NCI-H748 (cell line): Measurements from ENCODE around the gene TMC1.

Experiments used
- DNase-seq: peaks from one replicate; lab custom pipeline; 2025; ENCODE audit not compliant: unreplicated experiment; lab: John Stamatoyannopoulos, UW

The TMC1 gene

DNA sequence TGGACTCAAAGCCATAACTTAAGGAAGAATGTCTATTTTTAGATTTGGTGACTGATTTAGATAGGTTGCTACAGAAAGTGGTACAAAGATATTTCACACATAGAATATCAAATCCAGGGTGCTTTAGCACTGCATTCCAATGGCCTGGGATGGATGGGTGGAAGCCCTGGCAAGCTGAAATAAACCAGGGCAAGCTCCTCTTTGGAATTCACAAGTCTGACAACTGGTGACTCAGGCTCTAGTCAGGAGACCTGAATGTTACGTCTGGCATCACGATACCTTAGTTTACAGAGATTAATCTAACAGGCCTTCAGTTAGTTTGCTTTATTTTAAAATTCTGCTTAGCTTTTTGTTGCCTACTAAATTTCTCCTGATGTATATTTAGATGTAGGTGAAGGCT lies 144.0 kb downstream of the TMC1 start:
- DNase-seq, result no peak

DNA sequence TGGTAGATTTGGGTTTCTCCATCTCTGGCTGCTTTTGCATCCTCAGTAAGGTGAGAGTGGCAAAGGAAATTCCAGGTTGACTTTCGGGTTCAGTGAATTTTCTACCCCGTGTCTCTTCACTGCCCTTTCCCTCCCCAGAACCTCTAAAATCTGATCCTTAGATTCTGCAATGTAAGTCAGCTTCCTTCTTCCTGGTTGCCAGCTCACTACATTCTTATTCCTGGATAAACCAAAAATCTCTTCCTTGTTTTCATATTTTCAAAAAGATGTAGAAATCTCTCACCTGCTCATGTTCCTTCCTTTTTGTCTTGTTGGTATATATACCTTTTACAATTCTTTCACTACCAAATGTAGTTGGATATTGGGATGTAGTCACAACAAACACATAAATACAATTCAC lies 145.8 kb downstream of the TMC1 start:
- DNase-seq, result no peak

DNA sequence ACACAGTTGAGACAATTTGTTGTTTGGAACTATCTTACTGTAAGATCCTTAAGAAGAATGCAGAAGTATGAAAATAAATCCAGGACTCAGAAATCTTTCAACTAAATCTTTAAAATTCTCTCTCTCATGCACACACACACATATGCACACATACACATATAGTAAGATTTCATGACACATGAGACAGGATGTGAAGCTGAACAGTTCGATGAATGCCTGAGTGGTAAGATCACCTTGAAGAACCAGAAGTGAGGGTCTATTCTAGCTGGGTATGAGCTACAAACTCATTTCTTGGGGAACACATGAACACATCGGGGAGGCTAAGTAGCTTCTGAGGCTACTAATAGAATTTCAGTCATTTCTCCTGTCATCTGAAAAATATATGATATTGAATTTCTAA lies 153.6 kb downstream of the TMC1 start:
- no peak for DNase-seq

DNA sequence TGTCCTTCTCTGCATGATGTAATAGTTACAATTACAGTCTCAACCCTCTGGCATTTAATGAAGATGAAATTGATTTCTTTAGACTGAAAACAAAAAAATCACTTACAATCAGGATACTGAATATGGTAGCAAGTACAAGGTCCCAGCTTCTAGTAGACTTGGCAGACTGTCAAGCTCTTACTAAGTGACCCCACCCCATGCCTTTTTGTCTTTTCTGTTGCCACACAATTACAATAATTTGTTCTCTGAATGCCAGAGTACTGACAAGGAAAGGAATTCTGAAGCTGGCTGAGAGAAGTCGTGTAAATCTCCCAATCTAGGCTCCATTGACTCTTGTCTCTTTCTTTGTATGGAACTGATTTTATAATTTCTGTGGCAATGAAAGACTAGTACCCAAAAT lies 154.2 kb downstream of the TMC1 start:
- peak; percentile 89 for DNase-seq

DNA sequence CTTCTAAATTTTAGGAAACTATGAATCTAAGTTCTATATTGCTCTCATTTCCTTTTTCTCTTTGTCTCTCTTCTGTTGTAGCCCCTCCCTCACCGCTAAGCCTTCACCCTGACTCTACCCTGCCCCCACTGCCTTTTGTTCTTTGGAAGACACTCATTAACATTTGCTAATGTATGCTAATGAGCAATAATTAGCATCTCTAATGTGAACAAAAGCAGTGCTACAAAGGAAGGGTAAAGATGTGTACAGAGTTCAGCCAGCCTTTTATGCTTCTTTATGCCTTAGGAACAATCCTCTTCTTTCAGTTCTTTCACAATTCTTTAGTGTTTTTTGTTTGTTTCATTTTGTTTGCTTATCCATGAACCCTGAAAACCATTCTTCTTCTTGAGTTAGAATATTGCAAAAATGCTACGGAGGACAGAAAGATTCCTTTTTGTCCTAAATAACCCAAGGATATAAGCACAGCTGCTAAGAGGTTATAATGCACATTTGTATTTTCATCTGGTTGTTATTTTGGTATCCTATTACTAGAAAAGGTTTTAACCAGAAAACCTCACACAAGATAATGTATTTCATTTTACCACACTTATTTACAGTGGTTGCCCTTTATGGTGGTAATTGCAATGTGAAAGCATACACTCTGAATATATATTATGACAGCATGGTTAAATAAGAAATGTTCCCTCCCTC lies 159.3 kb downstream of the TMC1 start:
- peak; percentile 56 for DNase-seq

DNA sequence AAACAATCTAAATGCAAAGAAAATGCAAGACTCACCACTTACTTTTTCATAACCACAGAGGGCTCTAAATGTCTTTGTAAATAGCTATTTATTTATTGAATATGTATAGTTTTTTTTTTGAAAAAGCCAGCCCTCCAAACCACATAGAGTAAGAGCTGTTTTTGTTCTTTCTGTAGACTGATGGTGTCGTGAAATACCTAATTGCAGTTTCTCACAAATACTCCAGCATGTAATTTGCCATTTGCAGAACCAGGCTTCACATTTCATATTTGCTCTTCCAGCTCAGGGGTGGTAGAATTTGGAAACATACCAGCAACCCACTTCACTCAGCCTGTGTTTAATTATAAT lies 159.8 kb downstream of the TMC1 start:
- peak; percentile 87 for DNase-seq

DNA sequence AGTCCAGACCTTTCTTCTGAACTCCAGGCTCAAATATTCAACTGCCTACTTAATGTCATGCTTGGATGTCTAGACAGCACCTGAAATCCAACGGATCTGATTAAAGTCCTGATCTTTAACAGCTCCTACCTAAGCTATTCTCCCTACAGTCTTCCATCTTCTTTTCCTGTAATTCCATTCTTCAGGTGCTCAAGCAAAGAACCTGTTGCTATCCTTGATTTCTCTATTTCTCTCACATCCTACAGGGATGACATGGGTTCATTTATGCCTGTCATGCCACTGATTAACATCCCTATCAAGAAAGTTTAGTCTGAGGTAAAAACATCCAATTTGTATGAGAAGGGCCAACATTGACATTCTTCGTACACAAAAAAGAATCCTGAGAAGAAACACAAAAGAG lies 163.2 kb downstream of the TMC1 start:
- no peak for DNase-seq

DNA sequence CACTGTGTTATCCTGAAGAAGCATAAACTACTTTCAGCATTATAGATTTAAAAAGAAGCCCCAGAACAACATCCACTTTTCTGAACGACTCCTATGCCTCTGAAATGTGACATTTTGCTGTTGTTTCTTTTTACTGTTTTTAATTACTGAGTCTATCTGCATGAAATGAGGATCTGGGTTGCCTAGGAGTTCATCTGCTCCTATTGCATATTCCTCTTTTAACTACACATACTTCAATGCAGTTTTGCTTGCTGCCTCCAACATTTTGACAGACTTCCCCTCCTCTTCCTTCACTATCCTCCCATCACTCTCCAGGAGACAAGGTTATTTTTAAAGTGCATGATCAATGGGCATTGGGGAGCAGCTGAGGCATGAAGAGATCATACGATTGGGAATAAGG lies 164.5 kb downstream of the TMC1 start:
- no peak for DNase-seq

DNA sequence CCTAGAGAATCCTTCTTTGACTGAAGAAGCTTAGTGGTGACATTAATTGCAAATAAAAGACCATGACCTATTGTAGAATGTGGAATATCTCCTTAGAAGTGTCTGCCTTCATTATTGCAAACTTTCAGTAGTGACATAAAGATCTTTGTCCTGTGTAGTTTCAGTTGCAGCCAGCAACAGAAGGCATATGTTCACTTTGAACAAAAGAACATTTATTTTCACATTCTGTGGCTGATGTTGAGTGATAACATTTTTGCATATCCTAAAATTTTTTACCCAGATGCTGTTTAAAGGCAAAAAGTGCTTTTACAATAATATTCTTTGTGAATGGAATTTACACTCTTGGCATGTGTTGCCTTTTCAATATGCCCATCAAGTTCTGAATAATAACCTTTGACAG lies 165.9 kb downstream of the TMC1 start:
- DNase-seq, result no peak

DNA sequence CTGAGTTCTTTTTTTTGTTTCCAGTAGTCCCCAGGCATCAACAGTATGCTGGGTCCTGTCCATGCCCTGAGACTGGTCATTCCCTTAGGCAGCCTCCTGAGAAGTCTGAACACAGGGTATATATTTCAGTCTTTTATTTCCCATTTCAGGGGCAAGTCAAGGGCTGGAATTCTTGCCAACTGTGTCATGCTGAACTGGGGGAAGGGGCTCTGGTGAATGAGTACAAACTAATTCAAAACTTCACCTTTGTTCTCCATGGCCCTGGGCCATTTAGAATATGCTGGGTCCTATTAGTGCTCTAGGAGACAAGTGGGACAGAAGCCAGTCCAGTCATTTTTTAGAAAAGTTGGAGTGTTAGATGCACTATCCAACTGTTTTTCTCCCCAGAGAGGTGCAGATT lies 170.3 kb downstream of the TMC1 start:
- no peak for DNase-seq

DNA sequence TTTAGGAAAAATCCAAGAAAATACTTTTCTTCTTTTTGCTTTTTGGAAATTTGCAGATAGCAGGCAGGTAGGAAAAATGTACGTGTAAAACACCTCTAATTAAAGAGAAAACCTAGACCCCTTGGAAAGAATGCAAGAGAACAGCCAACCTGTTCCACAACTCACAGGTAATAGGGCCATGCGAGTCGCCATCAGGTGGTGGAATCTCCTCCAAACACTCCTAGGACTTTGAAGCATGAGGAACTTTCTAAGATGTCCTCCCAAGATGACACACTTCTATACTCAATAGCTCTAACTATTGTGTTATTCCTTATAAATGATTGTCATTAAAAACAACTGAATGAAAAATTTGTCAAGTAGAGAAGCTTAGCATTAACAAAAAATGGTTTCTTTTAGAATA lies 174.0 kb downstream of the TMC1 start:
- no peak for DNase-seq

DNA sequence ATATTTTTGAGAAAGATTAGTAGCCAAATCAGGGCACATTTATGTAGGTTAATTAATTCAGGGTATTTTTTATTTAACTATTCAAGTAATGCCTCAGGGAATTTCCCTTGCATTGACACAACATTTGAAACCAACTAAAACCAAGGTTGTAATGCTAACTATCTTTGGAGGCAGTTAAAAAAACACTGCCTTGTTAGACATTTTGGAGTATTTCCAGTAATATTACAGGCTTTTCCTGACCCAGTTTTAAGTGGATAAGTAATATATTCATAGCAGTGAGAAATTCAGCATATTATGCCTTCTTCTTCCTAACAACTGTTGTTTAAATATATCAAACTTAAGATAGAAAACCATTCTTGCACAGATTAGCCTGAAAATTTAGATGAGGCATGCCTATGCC lies 175.1 kb downstream of the TMC1 start:
- DNase-seq, result no peak

DNA sequence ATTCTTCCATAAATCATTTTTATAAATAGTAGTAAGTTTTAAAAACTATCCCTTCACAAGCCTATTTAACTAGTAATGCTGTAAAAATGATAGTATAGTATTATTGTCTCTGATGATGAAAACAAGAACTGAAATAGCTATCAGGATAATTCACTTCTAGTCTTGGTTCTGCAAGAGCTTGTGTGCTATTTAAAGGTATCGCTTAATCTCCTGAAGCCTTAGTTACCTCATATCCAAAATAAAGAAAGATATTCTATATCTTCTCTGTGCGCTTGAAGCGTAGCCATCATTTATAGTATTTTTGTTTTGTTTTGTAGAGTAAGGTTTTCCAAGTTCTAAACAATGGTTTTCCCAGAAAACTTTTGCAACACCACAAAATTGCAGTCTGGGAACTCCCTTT lies 180.1 kb downstream of the TMC1 start:
- no peak for DNase-seq

DNA sequence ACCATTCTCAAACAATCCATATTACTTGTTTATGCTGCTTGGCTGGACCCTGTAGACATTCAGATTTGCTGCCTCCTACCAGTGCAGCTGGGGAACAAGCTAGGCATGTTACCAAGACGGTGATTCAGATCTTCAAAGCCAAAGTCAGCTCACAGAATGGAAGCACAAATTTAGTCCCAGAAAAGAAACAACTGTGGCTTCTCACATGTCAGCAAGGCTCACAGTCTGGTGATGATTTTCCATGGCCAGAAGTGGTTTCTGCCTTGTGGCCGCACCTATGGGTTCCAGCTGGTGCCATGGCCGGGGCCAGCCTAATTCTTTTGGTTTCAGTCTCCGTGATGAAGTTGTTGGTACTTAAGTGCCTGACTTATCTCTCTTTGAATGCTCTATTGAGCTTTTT lies 182.2 kb downstream of the TMC1 start:
- no peak for DNase-seq

DNA sequence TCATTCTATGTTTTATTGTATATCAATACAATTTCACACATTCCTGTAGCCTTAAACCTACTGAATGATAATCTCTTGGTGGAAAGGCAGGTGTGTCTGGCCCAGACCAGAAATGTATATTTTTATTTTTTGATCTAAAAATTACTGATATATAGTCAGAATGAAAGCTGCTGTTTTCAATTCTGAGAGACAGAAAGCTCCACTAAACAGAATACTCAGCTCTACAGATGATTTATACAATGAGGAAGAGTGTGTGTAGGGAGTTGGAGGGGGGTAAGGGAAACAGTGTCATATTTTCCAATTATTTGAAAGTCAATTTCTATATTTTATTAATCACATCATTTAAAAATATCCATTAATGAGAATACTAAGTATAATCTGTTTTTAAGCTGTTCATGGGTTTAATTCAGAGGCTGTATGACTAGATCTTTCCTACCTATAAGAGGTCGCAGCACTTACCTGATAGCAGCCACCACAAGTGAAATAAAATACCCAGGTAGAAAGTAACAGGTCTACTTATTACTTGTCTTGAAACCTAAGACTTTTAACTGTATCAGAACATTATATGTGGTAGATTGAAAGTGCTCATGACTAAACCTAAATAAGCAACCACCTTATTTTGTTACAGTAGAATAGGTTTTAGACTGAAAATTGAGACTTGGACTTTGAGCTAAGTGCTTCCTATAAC lies 183.4 kb downstream of the TMC1 start:
- no peak for DNase-seq

DNA sequence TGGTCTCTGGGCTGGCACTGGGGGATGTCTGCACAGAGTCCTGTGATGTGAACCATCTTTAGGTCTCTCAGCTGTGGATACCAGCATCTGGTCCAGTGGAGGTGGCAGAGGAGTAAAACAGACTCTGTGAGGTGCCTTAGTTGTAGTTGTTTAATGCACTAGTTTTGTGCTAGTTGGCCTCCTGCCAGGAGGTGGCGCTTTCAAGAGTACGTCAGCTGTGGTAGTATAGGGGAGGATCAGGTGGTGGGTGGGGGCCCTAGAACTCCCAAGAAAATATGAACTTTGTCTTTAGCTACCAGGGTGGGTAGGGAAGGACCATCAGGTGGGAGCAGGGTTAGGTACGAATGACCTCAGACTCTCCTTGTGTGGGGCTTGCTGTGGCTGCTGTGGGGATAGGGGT lies 197.1 kb downstream of the TMC1 start:
- DNase-seq, result peak; percentile 7

DNA sequence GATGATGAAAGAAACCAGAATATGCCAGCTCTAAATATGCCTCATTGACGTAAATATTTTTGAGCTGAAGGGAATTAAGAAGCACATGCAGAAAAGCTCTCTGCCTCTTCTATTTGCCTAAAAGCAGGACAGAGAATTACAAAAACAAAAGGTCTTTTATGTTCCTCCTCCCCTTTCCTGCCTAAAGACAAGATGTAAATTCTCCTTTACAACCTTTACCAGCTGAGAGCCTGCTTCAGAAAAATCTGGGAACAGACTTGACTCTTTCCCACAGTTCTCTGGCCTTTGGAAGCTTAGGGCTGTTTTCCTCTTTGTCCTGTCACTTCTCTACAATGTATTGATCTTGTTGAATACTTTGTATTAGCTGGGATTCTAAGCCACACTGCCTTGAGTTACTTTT lies 199.7 kb downstream of the TMC1 start:
- DNase-seq, result no peak

DNA sequence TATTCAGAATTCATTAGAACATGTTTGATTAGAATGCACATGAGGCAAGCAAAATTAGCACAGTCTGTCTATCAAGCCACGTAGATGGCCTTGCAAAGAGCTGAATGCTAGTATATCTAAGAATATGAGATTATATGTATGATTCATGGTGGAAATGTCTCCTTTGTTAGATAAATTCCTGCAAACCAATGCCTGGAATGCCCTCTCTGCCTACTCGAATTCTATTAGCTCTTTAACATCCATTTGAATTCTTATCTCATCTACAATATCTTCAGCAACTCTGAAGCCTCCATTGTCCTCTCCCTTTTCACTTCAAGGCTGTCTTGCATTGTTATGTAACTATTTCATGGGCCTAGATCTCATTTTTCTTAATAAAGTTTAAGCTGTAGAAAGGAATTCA lies 205.5 kb downstream of the TMC1 start:
- no peak for DNase-seq

DNA sequence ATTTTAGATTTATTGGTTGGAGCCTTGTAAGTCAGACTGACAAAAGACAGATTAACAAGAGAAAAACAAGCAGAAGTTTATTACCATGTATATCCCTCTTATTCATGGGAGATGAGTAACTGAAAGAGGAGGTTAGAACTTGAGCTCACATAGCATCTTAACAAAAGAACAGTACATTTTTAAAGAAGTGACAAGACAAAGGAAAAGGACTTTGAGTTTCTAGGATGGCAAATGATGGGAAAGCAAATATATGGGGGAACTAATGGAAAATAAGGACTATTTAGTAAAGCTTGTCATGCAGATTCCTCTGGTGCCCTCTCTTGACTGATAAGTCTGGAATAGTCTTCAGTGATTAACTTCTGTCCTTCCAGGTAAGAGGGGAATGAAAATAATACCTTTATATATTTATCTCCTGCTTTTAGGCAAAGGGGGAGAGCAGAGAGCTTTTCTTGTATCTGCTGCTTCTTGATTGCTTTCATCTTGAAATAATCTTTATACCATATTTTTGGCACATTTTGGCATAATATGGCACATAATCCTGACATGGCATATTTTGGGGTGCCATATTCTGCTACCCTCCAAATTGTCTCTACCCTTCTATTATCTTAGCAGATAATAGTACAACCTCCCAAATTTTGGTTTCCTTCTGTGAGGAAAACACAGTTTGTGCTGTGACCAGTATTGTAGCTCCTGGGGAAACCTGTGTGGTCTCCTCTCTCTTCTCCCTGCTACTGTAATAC lies 206.8 kb downstream of the TMC1 start:
- DNase-seq, result no peak

DNA sequence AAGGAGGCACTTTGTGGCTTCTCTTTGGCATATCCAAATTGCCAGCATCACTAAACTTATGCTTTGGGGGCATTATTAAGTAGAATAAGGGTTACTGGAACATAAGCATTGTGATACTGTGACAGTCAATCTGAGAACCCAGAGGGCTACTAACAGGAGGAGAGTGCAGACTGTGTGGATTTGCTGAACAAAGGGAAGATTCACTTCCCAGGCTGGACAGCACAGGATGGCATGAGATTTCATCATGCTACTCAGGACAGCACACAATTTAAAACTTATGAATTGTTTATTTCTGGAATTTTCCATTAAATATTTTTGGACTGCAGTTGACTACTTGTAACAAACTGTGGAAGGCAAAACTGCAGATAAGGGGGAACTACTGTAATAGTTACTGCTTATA lies 212.5 kb downstream of the TMC1 start:
- no peak for DNase-seq

DNA sequence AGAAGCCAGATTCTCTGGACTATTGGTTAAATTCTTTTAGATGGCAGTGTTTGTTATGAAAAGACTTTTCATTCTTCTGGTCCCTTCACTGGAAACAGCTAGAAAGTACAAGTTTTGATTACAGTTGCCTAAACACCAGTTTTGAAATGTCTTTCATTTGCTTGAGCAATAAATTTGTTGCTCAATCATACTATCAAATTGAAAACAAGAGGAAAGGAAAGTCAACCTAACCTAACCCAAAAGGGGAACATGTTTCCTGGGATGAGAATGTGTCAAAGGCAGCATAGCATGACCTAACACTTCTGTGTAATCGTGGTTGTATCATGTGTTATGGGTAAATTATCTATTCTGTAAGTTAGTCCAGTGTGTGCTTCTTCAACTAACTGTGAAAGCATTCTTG lies 213.2 kb downstream of the TMC1 start:
- no peak for DNase-seq

DNA sequence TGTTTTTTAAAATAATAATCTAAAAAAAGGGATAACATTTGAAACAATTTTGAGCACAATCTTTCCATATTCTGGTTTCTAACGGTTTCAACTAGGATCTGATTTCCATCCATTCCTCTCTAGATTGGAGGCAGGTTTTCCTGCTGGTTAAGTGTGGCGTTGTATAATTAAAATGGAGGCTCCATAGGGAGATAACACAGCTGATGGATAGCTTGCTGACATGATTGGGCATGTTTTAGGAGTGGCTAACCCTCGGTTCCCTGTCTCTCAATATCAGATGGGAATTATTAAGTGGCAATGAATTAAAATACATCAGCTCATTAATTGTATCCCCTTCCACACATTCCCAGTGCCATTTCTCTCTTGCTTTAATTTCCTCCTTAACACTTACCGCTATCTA lies 222.4 kb downstream of the TMC1 start:
- DNase-seq, result no peak

DNA sequence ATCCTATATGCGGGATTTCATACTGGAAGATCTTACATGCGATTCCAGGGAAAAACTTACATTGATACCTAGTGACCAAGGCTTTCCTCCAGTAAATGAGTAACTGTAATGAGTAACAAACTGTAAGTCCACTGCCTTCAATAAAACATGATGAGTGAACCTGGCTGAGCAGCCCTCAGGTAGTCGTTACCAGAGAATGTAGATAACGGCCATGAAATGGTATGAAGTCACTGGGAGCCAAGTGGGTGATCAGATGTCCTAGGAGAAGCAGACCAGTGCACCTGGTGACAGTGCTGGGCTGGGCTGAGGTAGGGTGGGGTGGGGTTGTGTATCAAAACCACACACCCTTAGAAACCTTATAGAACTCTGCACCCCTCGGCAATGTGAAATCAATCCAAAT lies 227.9 kb downstream of the TMC1 start:
- DNase-seq, result no peak
